BE2C (cell line): ENCODE results near the gene TMEM132D.

Source experiments
- DNase-seq: peaks from one replicate; pipeline ENCODE4 v3.0.0-alpha.2; 2020
- H3K27me3 ChIP-seq: fragments of 250-450 bp; sonication (Bioruptor Pico); 2 replicates; pipeline ENCODE4 v1.5.1; 2020; ENCODE audit warnings: mild to moderate bottlenecking
- H3K36me3 ChIP-seq: fragments of 250-450 bp; sonication (Bioruptor Pico); 2 replicates; pipeline ENCODE4 v1.5.1; 2020; ENCODE audit warnings: mild to moderate bottlenecking
- H3K4me1 ChIP-seq: fragments of 250-450 bp; sonication (Bioruptor Pico); 2 replicates; pipeline ENCODE4 v1.5.1; 2020
- H3K4me3 ChIP-seq: 2 replicates; pipeline ENCODE4 v1.5.1; 2011; ENCODE audit warnings: low read depth, low read length
- H3K9me3 ChIP-seq: fragments of 250-450 bp; sonication (Bioruptor Pico); 2 replicates; pipeline ENCODE4 v1.5.1; 2020
- TF ChIP-seq, protein P1 (sequence below): IDR thresholded peaks from 2 replicates; pipeline ENCODE4 v1.5.1; 2012; ENCODE audit warnings: mild to moderate bottlenecking, low read depth, low read length

The TMEM132D gene

DNA sequence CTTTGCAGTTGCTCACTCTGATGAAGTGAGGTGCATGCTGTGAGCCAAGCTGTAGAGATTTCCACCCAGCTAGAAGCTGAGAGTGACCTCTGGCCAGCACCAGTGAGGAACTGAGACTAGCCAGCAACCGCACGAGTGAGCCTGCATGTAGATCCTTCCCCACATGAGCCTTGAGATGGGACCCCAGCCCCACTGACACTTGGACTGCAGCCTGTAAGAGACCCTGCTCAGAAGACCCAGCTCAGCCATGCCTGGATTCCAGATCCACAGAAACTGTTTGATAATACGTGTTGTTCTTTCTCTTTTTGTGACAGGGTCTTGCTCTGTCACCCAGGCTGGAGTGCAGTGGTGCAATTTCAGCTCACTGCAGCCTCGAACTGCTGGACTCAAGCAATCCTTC lies 821.4 kb downstream of the TMEM132D start:
- TF ChIP-seq, protein P1, sequence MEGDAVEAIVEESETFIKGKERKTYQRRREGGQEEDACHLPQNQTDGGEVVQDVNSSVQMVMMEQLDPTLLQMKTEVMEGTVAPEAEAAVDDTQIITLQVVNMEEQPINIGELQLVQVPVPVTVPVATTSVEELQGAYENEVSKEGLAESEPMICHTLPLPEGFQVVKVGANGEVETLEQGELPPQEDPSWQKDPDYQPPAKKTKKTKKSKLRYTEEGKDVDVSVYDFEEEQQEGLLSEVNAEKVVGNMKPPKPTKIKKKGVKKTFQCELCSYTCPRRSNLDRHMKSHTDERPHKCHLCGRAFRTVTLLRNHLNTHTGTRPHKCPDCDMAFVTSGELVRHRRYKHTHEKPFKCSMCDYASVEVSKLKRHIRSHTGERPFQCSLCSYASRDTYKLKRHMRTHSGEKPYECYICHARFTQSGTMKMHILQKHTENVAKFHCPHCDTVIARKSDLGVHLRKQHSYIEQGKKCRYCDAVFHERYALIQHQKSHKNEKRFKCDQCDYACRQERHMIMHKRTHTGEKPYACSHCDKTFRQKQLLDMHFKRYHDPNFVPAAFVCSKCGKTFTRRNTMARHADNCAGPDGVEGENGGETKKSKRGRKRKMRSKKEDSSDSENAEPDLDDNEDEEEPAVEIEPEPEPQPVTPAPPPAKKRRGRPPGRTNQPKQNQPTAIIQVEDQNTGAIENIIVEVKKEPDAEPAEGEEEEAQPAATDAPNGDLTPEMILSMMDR: no peak
- Histone ChIP-seq H3K9me3 (no peaks in the 10 kb centered on the region; the same call in 1 of the 2 replicates), H3K36me3 (no peaks in the 10 kb centered on the region), H3K27me3 (no peaks in the 10 kb centered on the region), H3K4me1 (no peaks in the 10 kb centered on the region), H3K4me3 (no peak overlapping the region)
- no peak for DNase-seq

GRCh38 chr12:129081755-129082250 lies 822.0 kb downstream of the TMEM132D start:
- Histone ChIP-seq H3K27me3 (no peaks in the 10 kb centered on the region), H3K9me3 (no peaks in the 10 kb centered on the region; the same call in 1 of the 2 replicates), H3K4me1 (no peaks in the 10 kb centered on the region), H3K4me3 (no peak overlapping the region), H3K36me3 (no peaks in the 10 kb centered on the region)
- no peak for DNase-seq
- TF ChIP-seq, protein P1: no peak

- TF ChIP-seq, protein P1: no peak
- Histone ChIP-seq H3K36me3 (no peaks in the 10 kb centered on the region), H3K4me1 (no peaks in the 10 kb centered on the region), H3K4me3 (no peak overlapping the region), H3K9me3 (no peaks in the 10 kb centered on the region; the same call in 1 of the 2 replicates), H3K27me3 (no peaks in the 10 kb centered on the region)
- no peak for DNase-seq
These were observed 823.0 kb downstream of the TMEM132D start for GRCh38 chr12:129080821-129081220.

- Histone ChIP-seq H3K27me3 (no peaks in the 10 kb centered on the region), H3K36me3 (no peaks in the 10 kb centered on the region), H3K9me3 (no peaks in the 10 kb centered on the region; the same call in 1 of the 2 replicates), H3K4me1 (no peaks in the 10 kb centered on the region), H3K4me3 (no peak overlapping the region)
- TF ChIP-seq, protein P1: no peak
- DNase-seq: no peak
These were observed 823.4 kb downstream of the TMEM132D start for GRCh38 chr12:129080391-129080790.

- Histone ChIP-seq H3K4me1 (no peaks in the 10 kb centered on the region), H3K4me3 (no peak overlapping the region), H3K36me3 (no peaks in the 10 kb centered on the region), H3K9me3 (no peaks in the 10 kb centered on the region; the same call in 1 of the 2 replicates), H3K27me3 (no peaks in the 10 kb centered on the region)
- DNase-seq: no peak
- TF ChIP-seq, protein P1: no peak
These were observed 824.1 kb downstream of the TMEM132D start for GRCh38 chr12:129079719-129080118.

GRCh38 chr12:129076441-129077320 lies 827.1 kb downstream of the TMEM132D start:
- TF ChIP-seq, protein P1: no peak

More at GRCh38 chr12:129076441-129077320, 827.1 kb downstream of the TMEM132D start:
- no peak for DNase-seq
- Histone ChIP-seq H3K4me1 (no peaks in the 10 kb centered on the region), H3K4me3 (no peak overlapping the region), H3K27me3 (no peaks in the 10 kb centered on the region), H3K36me3 (no peaks in the 10 kb centered on the region), H3K9me3 (no peaks in the 10 kb centered on the region; the same call in 1 of the 2 replicates)
